ENCODE results near the gene LSM7.

LSM7 gene

DNA sequence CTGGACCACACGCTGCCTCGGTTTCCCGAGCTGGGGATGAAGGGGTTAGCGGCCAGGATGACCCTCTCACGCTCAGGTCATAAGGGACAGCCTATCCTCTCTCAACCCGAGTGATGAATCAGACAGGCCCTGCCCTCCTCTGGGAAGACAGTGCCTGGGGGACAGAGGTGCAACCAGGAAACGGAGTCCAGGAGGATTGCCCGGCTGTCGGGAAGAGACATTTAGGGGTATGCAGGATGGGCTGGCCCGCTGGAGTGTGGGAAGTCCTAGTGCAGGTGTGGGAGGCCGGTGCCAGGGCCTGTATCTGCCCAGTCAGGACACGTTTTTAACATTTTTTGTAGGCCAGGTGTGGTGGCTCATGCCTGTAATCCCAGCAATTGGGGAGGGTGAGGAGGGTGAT lies 8.3 kb downstream of the LSM7 start:
- DNase-seq, result no peak

GRCh38 chr19:2319551-2319950 lies 8.8 kb downstream of the LSM7 start:
- DNase-seq, result no peak

DNA sequence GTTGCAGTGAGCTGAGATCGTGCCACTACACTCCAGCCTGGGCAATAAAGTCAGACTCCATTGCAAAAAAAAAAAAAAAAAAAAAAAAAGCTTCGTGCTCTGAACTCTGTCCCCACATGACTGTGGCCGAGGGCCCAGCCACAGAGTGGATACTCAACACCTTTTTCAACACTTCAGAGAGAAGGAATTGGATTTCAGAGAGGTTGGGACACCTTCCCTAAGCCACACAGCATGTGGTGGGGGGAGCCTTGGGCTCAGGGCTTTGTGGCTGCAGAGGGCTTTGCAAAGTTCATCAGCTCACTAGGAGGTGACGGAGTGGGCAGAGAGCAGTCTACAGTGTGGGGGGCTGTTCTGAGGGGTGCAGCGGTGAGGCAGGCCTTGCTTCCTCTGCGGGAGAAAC lies 9.5 kb downstream of the LSM7 start:
- DNase-seq, result no peak

DNA sequence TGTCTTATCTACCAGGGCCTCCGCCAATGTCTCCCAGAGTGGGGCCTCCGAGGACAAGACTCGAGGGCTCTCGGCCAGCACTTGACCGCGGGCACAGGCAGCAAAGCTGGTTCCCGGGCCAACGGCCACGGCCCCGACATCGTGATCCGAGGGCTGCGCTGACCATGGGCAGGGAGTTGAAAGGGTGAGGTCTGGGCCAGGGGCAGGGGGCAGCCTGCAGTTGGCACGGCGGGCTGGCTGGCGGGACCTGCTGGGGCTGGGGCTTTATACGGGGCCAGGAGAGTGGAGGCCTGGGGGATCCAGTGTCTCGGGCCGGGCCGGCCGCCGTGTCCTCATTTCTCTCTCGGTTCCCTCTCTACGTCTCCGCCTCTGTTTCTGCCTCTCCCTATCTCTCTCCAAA lies 10.6 kb downstream of the LSM7 start:
- DNase-seq, result no peak

DNA sequence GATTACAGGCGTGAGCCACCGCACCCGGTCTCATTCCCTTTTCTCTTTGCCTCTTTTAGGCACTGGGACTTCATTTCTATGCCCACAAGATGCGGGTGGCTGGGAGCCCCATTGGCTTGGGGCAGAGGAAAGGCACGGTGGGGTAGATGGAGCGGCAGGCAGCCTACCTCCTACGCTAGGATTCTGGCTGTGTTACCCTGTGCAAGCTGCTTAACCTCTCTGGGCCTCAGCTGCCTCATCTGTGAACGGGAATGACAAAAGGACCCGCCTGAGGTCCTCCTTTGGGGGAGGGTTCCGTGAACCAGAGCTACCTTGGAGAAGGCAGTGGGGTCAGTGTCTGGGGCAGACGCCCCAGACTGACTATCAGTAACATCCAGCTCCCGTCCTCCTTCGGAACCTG lies 11.1 kb downstream of the LSM7 start:
- no peak for DNase-seq

- peak; percentile 67 to 76 for DNase-seq
Observed at GRCh38 chr19:2315818-2316353, 12.5 kb downstream of the LSM7 start.

GRCh38 chr19:2315121-2315817 lies 13.1 kb downstream of the LSM7 start:
- DNase-seq, result no peak

DNA sequence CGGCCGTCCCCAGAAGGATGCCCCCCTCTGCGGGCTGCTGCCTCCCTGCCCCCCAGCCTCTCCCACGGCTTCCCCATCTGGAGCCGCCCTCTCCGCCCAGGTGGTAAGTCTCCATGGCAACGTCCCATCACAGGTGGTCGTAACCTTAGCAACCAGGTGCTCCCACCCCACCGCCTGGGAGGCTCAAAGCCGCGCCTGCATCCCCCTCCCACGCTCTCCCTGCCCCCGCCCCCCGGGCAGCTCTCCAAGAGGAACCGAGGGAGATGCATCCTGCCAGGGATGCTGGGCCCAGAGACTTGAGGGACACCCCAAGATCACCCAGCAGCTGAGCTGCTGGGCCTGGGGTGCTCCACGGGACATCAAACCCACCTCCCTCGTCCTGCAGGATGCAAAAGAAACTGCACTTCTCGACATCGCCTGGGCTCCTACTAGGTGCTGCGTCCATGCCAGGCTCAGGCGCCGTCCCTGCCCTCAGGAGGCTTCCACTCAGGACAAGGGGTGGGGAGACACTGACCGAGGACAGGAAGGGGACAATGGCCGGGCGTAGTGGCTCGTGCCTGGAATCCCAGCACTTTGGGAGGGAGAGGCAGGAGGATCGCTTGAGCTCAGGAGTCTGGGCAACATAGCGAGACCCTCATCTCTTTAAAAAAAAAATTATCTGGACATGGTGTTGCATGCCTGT lies 15.4 kb downstream of the LSM7 start:
- DNase-seq, result no peak

DNA sequence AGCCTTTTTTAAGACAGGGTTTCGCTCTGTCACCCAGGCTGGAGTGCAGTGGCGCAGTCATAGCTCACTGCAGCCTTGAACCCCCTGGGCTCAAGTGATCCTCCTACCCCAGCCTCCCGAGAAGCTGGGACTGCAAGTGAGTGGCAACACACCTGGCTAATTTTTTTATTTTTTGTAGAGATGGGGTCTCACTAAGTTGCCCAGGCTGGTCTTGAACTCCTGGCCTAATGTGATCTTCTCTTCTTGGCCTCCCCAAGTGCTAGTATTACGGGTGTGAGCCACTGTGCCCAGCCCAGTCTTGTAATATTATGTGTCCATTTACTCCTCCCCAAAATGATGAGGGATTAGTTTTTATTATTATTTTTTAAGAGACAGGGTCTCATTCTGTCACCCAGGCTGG lies 17.3 kb downstream of the LSM7 start:
- no peak for DNase-seq

GRCh38 chr19:2309734-2310362 lies 18.5 kb downstream of the LSM7 start:
- no peak for DNase-seq

DNA sequence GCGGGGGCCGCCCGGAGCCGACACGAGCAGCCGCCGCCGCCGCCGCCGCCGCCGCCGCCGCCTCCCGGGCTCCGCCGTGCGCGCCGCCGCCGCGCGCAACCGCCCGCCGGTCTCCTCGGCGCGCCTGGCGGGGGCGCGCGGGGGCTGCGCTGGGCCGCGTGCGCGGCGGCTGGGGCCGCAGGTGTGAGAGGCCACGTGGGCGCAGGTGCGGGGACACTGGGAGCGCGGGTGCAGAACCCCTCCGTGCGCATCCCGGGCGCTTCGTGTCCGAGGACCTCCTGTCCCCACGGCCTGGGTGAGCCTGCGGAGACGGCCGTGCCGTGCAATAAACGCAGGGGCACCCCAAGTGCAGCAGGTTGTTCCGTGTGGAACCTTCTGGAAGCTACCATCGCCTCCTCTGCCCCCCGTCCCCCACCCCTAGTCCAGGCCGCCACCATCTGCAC lies 20.3 kb downstream of the LSM7 start, which contains the start of gene LINGO3:
TSS of gene LINGO3 (minus strand) at position 41 of the 443 bp plus-strand sequence. CDS start 16,378 bp downstream, outside the sequence.
- DNase-seq, result no peak

DNA sequence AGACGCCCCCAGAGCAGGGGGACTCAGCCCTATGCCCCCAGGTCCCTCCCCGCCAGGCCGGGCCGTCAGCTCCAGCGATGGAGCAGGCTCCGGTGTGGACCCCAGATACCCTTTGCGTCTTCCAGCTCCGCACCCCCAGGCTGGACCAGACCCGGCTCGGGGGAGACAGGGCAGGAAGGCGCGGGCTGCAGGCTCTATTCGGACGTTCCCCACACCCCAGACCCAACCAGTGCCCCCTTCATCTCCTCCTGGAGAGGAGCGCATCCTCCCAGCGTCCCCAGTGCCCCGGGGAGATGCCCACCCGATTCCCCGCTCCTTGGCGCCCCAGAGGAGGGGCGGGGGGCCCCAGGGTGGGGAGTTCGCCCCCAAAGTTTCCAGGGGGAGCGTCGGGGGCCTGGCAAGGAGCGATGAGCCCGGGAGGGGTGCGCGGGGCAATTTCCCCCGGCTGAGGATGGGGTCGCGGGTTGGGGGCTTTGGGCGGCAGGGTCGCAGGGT lies 20.8 kb downstream of the LSM7 start:
- no peak for DNase-seq

GRCh38 chr19:2306971-2307370 lies 21.4 kb downstream of the LSM7 start:
- DNase-seq, result no peak

DNA sequence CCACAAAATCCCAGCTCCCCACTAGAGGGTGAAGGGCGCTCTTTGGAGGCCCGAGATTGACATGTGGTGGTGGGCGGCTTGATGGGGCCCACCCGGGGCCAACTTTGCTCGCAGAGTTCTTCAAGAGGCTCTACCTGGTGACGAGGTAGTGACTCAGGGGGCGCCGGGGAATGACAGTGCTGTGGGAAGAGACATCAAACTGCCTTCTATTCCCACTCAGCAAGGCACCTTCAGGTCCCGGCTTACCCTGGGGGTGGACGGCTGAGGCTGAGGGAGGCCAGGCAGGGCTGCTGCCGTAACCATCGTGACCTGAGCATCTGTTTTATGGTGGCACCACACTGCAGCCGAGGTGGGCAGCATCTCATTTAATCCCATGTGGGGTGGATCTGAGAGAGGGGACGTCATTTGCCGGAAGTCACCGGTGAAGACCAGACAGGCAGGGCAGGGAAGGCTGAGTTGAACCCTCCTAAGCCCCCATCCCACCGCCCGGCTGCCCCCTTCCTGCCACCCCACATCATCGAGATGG lies 22.0 kb downstream of the LSM7 start:
- no peak for DNase-seq

- DNase-seq, result no peak
Observed at GRCh38 chr19:2305452-2306280, 22.7 kb downstream of the LSM7 start.

GRCh38 chr19:2303211-2303798 lies 25.1 kb downstream of the LSM7 start:
- no peak for DNase-seq

GRCh38 chr19:2302319-2303210 lies 25.8 kb downstream of the LSM7 start:
- no peak for DNase-seq

GRCh38 chr19:2300533-2300932 lies 27.9 kb downstream of the LSM7 start:
- no peak for DNase-seq

- DNase-seq, result no peak
Observed at GRCh38 chr19:2296141-2296540, 32.2 kb downstream of the LSM7 start.

DNA sequence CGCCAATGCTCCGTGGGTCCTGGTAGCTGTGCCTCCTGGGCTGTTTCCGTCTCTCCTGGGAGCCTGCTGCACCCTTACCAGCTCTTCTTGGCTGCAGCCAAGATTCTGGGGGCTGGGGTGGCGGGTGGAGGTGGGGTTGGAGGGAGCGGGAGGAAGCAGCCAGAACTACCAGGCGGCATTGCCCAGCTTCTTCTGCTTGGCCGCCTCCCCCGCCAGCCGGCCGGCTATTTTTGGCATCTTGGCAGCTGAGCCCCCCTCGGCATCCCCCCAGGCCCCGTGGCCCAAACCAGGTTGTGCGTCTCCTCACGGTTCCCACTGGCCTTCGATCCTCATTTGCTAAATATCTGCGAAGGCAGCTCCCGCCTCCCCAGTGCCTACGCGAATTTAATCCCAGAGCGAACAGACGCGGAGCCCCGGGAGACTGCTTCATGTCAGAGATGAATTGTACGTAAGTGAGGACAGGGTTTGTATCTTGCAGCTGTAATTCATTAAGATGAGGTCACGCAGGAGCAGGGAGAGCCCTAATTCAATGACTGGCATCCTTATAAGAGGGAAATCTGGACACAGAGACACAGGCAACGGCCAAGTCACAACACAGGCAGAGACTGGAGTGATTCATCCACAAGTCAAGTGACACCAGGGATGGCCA lies 33.6 kb downstream of the LSM7 start:
- DNase-seq, result no peak

Data from Kasumi-1 (cell line).